Fibroblast of upper back skin (primary cell): ENCODE results near the gene METTL5.
"Not testable (repeated sequence)": the region's sequence is repeated elsewhere in the genome, so short reads cannot be mapped to it uniquely, and the experiment has no call there.

ENCODE experiments used
- DNase-seq: peaks from one replicate; pipeline ENCODE4 v3.0.0-alpha.2; 2013

METTL5 gene

GRCh38 chr2:169828141-169828811, 3.6 kb upstream of the METTL5 start:
- peak; percentile 30 for DNase-seq

- DNase-seq, result peak; percentile 94
These were observed 2.8 kb upstream of the METTL5 start, which contains the start of gene UBR3 for GRCh38 chr2:169827272-169828140. Gene UBR3, plus strand, starts transcription at chr2:169827454. Its CDS starts 54 bp downstream, at chr2:169827508.

GRCh38 chr2:169823996-169824372, 721 bp downstream of the METTL5 start:
- no peak for DNase-seq

GRCh38 chr2:169822785-169823392, 1.8 kb downstream of the METTL5 start:
- DNase-seq, result no peak

GRCh38 chr2:169822036-169822435, 2.7 kb downstream of the METTL5 start:
- no peak for DNase-seq

- DNase-seq, result not testable (repeated sequence)
These were observed 4.6 kb downstream of the METTL5 start for GRCh38 chr2:169820101-169820500.

GRCh38 chr2:169819106-169819505, 5.6 kb downstream of the METTL5 start:
- peak; percentile 63 for DNase-seq

GRCh38 chr2:169818241-169818640, 6.5 kb downstream of the METTL5 start:
- DNase-seq, result no peak

- DNase-seq, result not testable (repeated sequence)
These were observed 7.3 kb downstream of the METTL5 start for GRCh38 chr2:169817369-169817768.

GRCh38 chr2:169816961-169817360, 7.7 kb downstream of the METTL5 start:
- DNase-seq, result not testable (repeated sequence)

- peak; percentile 86 for DNase-seq
These were observed 8.9 kb downstream of the METTL5 start for GRCh38 chr2:169815849-169816248.

- peak; percentile 36 for DNase-seq
These were observed 16.5 kb downstream of the METTL5 start for GRCh38 chr2:169808221-169808620.

- no peak for DNase-seq
These were observed 18.1 kb downstream of the METTL5 start for GRCh38 chr2:169806586-169806985.

GRCh38 chr2:169803480-169803879, 21.2 kb downstream of the METTL5 start:
- DNase-seq, result no peak

- peak; percentile 93 for DNase-seq
These were observed 25.8 kb downstream of the METTL5 start, which contains the start of gene SSB for GRCh38 chr2:169798718-169799592. Gene SSB, plus strand, starts transcription at chr2:169798871. Its CDS starts 2,090 bp downstream, at chr2:169800961.

- DNase-seq, result no peak
These were observed 26.3 kb downstream of the METTL5 start for GRCh38 chr2:169798397-169798717.

GRCh38 chr2:169797601-169798000, 27.1 kb downstream of the METTL5 start:
- no peak for DNase-seq

- DNase-seq, result no peak
These were observed 28.3 kb downstream of the METTL5 start for GRCh38 chr2:169796441-169796840.

GRCh38 chr2:169795181-169795580, 29.5 kb downstream of the METTL5 start:
- no peak for DNase-seq

- DNase-seq, result no peak
These were observed 34.1 kb downstream of the METTL5 start for GRCh38 chr2:169790581-169790980.

GRCh38 chr2:169782513-169782912, 42.2 kb downstream of the METTL5 start:
- no peak for DNase-seq

GRCh38 chr2:169781249-169782013, 43.3 kb downstream of the METTL5 start:
- DNase-seq, result no peak
